Glutamatergic neuron (in vitro differentiated cells): Measurements from ENCODE around the gene MSMP. TPM values are rescaled to one million over a fixed set of nuclear protein-coding genes. Genes with fewer than 3 reads are reported as not detected.

Experiments
- DNase-seq: peaks from one replicate; pipeline ENCODE4 v3.0.0; 2022
- H3K27ac Mint-ChIP-seq: one replicate; pipeline ENCODE4 v1.8.0; 2020; ENCODE audit warnings: mild to moderate bottlenecking, mixed read lengths, inconsistent platforms; ENCODE audit not compliant: unreplicated experiment
- H3K27me3 Mint-ChIP-seq: one replicate; pipeline ENCODE4 v1.8.0; 2020; ENCODE audit warnings: mild to moderate bottlenecking, moderate library complexity, mixed read lengths, inconsistent platforms; ENCODE audit not compliant: unreplicated experiment
- H3K36me3 Mint-ChIP-seq: one replicate; pipeline ENCODE4 v1.8.0; 2020; ENCODE audit warnings: mild to moderate bottlenecking, mixed read lengths, inconsistent platforms; ENCODE audit not compliant: unreplicated experiment
- H3K4me1 Mint-ChIP-seq: one replicate; pipeline ENCODE4 v1.8.0; 2020; ENCODE audit warnings: mild to moderate bottlenecking, low read depth, mixed read lengths, inconsistent platforms; ENCODE audit not compliant: unreplicated experiment
- H3K4me3 Mint-ChIP-seq: one replicate; pipeline ENCODE4 v1.8.0; 2020; ENCODE audit warnings: mild to moderate bottlenecking, mixed read lengths, inconsistent platforms; ENCODE audit not compliant: unreplicated experiment
- H3K9me3 Mint-ChIP-seq: one replicate; pipeline ENCODE4 v1.8.0; 2020; ENCODE audit warnings: mild to moderate bottlenecking, moderate library complexity, mixed read lengths, inconsistent platforms; ENCODE audit not compliant: unreplicated experiment
- CTCF ChIP-seq: fragments of 200-600 bp; sonication (generic); IDR thresholded peaks from one replicate; pipeline ENCODE4 v1.5.0; 2021; ENCODE audit not compliant: partially characterized antibody, unreplicated experiment
- total RNA-seq: library from RNA; stranded (reverse); fragmentation: NEBNext Ultra II Directional; extraction: Animal tissue kit (Norgen Biotek cat#: 25700); gene quantifications from one replicate; pipeline ENCODE4 v1.2.1, GENCODE V29; 2021; ENCODE audit not compliant: unreplicated experiment

MSMP gene
- total RNA-seq, 1 donor from 2014 or later: not detected

GRCh38 chr9:35774907-35775635 lies 21.0 kb upstream of the MSMP start:
- no peak for DNase-seq
- Mint-ChIP-seq H3K4me3 (no peak overlapping the region), H3K4me1 (peaks cover 13% of the 10 kb centered on the region), H3K9me3 (no peaks in the 10 kb centered on the region), H3K27ac (peak overlapping the region; percentile 8), H3K27me3 (peaks cover 3% of the 10 kb centered on the region), H3K36me3 (no peaks in the 10 kb centered on the region)
- TF ChIP-seq CTCF: no peak

DNA sequence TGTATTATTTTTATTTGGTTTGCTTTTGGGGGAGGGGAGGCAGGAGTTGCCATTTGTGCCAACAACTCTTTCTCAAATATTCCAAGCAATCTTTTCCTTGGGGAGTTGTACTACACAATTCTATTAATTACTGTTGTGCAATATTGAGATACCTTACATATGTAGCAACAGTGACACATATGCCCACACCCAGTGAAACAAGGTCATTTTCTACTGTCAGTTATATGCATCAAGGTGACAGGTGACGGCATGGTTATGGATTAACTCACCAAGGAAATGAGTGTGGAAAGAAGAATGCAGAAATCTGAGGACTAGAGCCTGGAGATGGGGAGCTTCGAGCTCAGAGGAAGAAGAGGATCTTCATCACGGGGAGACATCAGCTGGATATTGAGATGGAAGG lies 17.9 kb upstream of the MSMP start:
- Mint-ChIP-seq H3K27me3 (peaks cover 3% of the 10 kb centered on the region), H3K27ac (no peak overlapping the region), H3K4me3 (no peak overlapping the region), H3K4me1 (peaks cover 13% of the 10 kb centered on the region), H3K9me3 (no peaks in the 10 kb centered on the region), H3K36me3 (no peaks in the 10 kb centered on the region)
- no peak for DNase-seq
- no peak for TF ChIP-seq CTCF

- peaks cover 3% of the 10 kb centered on the region for H3K27me3 Mint-ChIP-seq
- H3K27ac Mint-ChIP-seq: no peak overlapping the region
- H3K9me3 Mint-ChIP-seq: no peaks in the 10 kb centered on the region
- H3K4me3 Mint-ChIP-seq: no peak overlapping the region
- DNase-seq: no peak
- H3K4me1 Mint-ChIP-seq: peaks cover 13% of the 10 kb centered on the region
- no peak for TF ChIP-seq CTCF
- no peaks in the 10 kb centered on the region for H3K36me3 Mint-ChIP-seq
These were observed 17.5 kb upstream of the MSMP start for GRCh38 chr9:35771534-35771933.

DNA sequence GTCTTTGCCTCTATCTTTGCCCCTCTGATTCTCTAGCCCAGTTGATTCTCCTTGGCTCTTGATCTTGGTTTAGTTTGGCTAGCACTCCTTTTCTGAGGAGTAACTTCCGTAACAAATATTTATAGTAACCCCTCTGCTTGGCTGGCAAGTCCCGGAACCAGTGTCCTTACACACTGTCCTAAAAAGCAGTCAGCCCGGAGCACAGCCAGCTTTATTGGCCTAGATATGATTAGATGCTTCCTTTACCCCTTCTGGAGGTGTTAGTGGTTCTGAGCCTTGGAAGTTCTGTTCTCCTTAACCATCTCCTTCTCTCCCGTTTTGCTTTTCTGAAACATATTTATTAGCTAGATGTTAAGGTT lies 17.0 kb upstream of the MSMP start:
- no peak for TF ChIP-seq CTCF
- Mint-ChIP-seq H3K27ac (no peak overlapping the region), H3K9me3 (no peaks in the 10 kb centered on the region), H3K36me3 (no peaks in the 10 kb centered on the region), H3K4me1 (peaks cover 12% of the 10 kb centered on the region), H3K4me3 (no peak overlapping the region), H3K27me3 (peaks cover under 1% of the 10 kb centered on the region)
- DNase-seq: no peak

GRCh38 chr9:35769763-35770162 lies 15.7 kb upstream of the MSMP start:
- Mint-ChIP-seq H3K4me3 (no peak overlapping the region), H3K9me3 (no peaks in the 10 kb centered on the region), H3K27ac (no peak overlapping the region), H3K4me1 (no peaks in the 10 kb centered on the region), H3K27me3 (no peaks in the 10 kb centered on the region), H3K36me3 (no peaks in the 10 kb centered on the region)
- no peak for TF ChIP-seq CTCF
- DNase-seq: no peak
